ENCODE measurements around the gene ISCA2.

ISCA2 gene

DNA sequence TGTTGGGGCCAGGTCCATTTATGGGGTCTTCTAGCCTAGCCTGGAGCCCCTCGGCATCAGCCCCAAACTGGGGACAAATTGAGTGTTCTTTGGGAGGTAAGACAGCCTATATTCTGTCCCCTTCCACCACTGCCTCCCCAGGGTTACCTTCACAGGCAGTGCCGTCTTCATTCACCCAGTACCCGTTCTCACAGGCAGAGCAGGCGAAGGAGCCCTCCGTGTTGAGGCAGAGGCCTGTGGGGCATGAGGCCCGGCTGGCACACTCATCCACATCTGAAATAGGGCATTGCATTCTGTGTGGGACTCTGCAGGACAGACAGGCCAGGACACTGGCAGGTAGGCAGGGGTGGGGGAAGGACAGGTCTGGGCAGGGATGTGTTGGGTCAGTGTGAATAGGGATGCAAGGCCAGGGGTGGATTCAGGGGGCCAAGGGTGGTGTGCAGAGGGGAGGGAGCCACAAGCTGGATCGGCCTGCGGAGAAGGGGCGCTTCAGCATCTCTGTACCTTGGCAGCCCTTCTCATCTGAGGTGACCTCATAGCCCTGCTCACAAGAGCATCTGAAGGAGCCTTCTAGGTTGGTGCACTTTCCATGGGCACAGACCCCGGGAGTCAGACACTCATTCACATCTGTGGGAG, 16.1 kb downstream of the ISCA2 start:
- DNase-seq = no peak

DNA sequence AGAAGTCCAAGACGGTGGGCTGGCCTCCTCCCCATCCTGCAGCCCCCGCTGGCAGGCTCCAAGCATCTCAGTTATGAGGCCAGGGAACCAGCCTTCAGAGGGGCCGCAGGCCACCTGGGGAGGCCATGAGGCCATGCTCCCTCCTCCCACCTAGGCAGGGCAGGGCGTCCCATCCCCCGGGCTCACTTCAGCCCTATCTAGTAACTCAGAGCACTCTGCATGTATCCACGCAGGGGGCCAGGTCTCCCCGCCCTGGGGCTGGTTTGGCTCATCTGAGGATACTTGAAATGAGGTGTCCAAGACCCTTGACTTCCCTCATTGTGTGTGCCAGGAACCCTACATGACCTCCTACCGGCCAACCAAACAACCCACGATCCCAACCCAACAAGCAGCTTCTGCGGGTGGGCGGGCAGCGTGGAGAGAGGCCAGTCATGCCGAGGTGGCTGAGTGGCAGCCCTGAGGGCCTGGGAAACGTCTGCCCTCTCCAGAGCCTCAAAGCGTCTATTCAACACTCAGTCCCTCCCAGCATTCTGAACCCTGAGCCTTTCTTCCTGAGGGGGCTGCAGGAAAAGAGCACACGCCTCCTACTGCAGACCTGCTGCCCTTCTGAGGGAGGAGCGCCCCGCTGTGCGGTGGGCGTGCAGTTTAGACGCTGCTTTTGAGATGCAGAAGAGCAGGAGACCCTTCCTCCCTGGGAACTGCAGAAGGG, 16.8 kb downstream of the ISCA2 start:
- DNase-seq = no peak

DNA sequence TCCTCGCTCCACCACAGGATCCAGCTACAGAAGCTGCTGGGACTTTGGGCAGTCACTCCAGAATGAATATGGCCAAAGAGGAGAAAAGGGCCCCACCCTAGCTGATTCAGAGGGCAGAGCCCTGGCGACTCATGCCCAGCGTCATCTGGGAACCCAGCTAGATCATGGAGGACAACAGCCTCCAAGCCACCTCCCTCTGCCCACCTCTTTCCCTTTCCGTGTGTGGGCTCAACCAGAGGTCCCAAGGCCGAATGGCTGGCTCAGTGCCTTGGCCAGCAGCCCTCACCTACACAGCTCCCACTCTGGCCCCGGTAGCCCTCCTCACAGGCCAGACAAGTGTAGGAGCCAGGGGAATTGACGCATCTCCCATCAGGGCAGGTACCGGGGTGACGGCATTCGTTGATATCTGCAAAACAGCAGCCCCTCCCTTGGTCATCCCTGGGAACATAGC, 17.4 kb downstream of the ISCA2 start:
- DNase-seq = no peak

DNA sequence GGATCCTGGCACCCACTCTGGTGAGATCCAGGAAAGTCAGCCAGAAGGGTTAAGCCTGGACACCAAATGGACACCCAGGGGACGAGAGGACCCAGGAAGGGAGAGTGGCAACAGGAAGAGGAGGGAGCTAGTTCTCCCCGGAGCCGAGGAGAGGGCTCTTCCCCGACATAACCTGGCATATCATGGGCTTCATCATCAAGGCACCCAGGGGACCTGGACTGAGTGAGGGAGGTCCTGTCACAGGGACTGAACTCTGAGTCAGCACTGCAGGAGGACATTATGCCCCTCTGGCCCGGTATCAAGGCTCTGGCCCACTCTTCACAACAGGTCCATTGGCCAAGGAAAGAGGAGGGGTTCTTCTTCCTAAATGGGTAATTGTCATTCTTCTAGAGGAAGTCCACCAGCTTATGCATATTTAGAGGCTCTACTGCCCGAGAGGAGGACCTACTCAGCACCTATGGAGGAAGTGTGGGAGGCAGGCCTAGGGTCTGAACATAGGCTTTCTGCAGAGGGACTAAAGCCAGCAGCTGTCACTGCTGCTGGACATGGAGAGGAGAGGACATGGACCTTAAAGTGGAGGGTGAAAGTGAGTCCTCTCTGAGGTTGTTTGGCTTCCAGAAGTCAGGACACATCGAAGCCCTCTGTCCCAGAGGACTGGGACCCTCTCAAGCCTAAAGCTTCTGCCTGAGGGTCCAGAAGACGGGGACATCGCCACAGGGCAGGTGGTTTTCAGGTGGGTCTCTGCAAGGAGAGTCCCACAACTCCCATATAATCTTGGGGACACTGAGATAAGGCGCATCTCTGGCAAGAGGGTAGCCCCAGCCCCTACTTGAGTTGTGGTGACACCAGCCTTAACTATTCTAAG, 18.6 kb downstream of the ISCA2 start:
- no peak for DNase-seq

- no peak for DNase-seq
Measured at GRCh38 chr14:74514471-74514941, 20.9 kb downstream of the ISCA2 start.

DNA sequence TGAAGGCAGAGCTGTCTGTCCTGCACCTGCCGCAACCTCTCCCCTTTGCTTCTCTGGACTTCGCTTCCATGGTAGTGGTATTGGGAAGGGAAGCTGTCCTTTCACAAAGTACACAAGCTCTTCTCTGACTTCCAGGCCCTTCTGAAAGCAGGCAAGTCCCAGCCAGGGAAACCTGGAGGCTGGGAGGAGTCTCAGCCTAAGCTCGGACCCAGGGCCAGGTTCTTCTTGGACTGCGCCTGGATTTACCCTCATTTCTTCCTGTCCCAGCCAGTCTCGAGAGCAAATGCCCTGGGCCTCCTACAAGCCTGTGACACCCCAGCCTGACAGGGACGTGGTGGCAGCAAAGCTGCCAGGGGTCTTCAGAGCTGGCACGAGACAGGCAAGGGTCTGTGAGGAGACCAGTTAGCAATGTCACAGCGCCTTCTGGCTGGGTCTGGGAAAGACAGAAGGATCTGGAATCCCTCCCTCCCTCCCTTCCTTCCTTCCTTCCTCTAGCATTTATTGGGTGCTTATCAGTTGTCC, 22.4 kb downstream of the ISCA2 start:
- no peak for DNase-seq

DNA sequence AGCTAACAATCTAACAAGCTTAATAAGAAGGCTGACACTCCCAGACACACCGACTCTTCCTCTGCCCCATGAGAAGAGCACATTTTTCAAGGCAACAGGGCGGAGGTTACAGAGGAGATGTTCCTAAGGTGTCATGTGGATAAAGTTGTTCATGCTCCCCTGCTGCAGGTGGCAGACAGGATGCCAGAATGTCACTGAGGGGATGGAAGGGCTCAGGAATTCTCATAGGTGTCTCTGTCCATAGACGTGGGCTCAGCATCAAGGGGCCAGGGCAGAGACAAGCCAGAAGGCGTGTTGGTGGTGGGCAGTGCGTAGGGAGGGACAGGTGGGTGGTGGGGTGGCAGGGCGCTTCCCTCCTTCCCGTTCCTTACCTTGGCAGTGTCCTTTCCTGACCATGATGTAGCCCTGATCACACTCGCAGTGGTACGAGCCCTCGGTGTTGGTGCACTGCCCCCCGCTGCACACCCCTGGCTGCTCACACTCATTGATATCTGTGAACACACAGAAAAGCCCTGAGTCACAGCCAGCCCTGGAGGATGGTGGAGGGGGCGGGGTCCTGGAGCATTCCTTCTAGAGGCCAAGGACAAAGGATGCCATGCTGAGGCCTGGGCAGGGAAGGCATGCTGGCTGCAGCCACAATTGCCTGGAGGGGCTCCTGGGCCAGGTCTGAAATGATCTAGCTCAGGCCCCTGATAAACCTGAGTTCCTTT, 23.0 kb downstream of the ISCA2 start:
- no peak for DNase-seq

GRCh38 chr14:74517731-74518130, 24.2 kb downstream of the ISCA2 start:
- no peak for DNase-seq

- DNase-seq = no peak
Measured at GRCh38 chr14:74518221-74518620, 24.7 kb downstream of the ISCA2 start.

DNA sequence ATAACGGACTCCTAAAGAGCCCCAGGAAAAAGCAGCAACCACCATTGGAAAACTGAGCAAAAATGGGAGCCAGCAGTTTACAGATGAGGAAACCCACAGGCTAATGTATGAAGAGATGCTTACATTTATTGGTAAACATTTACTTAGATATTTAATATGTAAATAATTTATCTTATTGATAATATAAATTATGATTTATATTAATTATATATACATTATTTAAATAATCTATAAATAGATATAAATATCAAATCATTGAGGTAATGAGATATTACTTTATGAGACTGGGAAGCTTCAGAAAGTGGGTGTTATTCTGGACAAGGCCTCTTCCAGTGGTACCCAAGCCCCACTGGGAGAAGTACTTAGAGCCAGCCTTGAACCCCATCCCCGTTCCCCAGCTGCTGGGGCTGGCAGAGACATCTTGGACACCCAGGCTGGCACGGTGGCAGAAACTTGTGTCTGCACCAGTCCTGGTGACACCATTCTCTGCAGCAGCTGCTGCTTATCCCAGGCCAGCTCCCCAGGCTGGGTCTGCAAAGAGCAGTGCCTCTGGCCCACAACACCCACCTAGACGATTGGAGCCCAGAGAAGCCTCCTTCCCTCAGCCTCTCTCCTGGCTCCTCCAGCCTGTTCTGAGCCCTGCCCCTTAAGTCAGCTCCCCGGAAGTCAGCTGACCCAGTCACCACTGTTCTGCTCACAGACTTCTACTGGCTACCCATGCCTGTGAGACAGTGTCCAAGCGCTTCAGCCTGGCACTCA, 25.9 kb downstream of the ISCA2 start:
- no peak for DNase-seq

GRCh38 chr14:74521756-74522155, 28.2 kb downstream of the ISCA2 start:
- DNase-seq = no peak

- DNase-seq = no peak
Measured at GRCh38 chr14:74522740-74523139, 29.2 kb downstream of the ISCA2 start.

GRCh38 chr14:74524076-74524811, 30.7 kb downstream of the ISCA2 start:
- DNase-seq = no peak

GRCh38 chr14:74524812-74525135, 31.2 kb downstream of the ISCA2 start:
- no peak for DNase-seq

DNA sequence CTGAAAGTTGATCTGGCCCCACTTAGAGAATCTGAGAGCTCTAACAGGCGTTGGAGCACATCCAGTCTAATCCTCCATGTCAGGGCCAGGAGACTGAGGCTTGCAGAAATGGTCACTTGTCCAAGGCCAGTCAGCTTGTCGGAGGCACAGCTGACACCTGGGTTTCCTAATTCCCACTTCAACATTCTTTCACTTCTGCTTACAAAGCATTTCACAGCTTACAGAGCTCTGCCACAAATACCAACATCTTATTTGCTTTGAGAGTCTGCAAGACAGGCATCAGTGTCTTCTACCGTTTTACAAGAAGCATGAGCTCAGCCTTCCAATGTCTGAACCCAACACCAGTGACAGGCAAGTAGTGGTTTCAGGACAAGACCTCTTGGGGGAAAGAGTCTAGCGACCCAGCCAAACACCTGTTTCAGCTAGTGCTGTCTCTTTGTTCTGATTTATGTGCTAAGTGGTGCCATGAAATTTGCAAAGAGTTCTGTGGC, 31.8 kb downstream of the ISCA2 start:
- no peak for DNase-seq

GRCh38 chr14:74526854-74527585, 33.5 kb downstream of the ISCA2 start:
- no peak for DNase-seq

- DNase-seq = no peak
Measured at GRCh38 chr14:74527736-74528280, 34.2 kb downstream of the ISCA2 start.

GRCh38 chr14:74528406-74528805, 34.8 kb downstream of the ISCA2 start:
- no peak for DNase-seq

GRCh38 chr14:74528886-74529285, 35.3 kb downstream of the ISCA2 start:
- no peak for DNase-seq

DNA sequence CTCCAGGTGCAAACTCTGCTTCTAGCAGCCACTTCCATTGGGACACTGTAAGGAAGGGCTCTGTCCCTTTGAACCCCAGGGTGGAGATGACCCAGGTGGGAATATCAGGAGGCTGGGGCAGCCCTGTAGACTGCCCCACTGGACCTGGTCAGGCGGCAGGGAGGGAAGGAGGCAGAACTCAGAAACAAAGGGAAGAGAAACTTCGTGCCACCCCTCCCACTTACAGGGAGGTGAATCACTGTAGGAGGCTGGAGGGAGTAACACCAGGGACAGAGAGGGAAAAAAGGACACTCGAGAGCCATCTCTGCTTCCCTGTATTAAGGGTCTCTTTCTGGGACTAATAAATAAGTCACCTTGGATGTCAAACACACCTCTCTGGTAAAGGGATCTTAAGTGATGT, 37.4 kb downstream of the ISCA2 start:
- DNase-seq = no peak

Data from SIG-M5 (cell line).